ENCODE measurements around the gene SLC6A18.

- peak in 1 of 2 donors; percentile 39 for TF ChIP-seq CTCF (conservative IDR thresholded peaks at IDR 0.05 in 1 of 2, IDR thresholded peaks at IDR 0.05 in 1 of 2; ENCODE audit: low read depth in 1 of 2, low read length in 2 of 2)
- no peak for TF ChIP-seq EZH2 (IDR thresholded peaks at IDR 0.05; ENCODE audit: low read length, missing control alignments)
Observed at GRCh38 chr5:1208743-1209488, 16.3 kb upstream of the SLC6A18 start.

Data from fibroblast of lung (primary cell).